Activated CD4-positive, alpha-beta memory T cell treated with anti-CD3 and anti-CD28 coated beads, Interleukin-2, amount 10 ng/mL, durations not matched to agents 7 days and 5 days (primary cell): ENCODE measurements around the gene CDC14A. TPM values are rescaled to one million over a fixed set of nuclear protein-coding genes. Genes with fewer than 3 reads are reported as not detected.

ENCODE experiments used
- CTCF ChIA-PET: fragments of 350-600 bp; sonication (Branson Sonifier 250); formaldehyde crosslinking; loops from one replicate; lab custom pipeline; 2021; ENCODE audit warnings: antibody characterized with exemption, inconsistent platforms; lab: Charles Lee
- POLR2A ChIA-PET: fragments of 350-600 bp; sonication (Branson Sonifier 250); formaldehyde crosslinking; loops from one replicate; lab custom pipeline; 2021; ENCODE audit warnings: antibody characterized with exemption; lab: Charles Lee
- DNase-seq: peaks from one replicate; pipeline ENCODE4 v3.0.0-alpha.2; 2020
- H3K27ac Mint-ChIP-seq: one replicate; pipeline ENCODE4 v1.8.0; 2021; ENCODE audit warnings: mild to moderate bottlenecking, mixed read lengths
- H3K27me3 Mint-ChIP-seq: one replicate; pipeline ENCODE4 v1.8.0; 2021; ENCODE audit warnings: mixed read lengths
- H3K36me3 Mint-ChIP-seq: one replicate; pipeline ENCODE4 v1.8.0; 2021; ENCODE audit warnings: low read depth, mixed read lengths
- H3K4me1 Mint-ChIP-seq: one replicate; pipeline ENCODE4 v1.8.0; 2021; ENCODE audit warnings: mixed read lengths
- H3K4me3 Mint-ChIP-seq: one replicate; pipeline ENCODE4 v1.8.0; 2021; ENCODE audit warnings: mild to moderate bottlenecking, mixed read lengths
- H3K9me3 Mint-ChIP-seq: one replicate; pipeline ENCODE4 v1.8.0; 2021; ENCODE audit warnings: mixed read lengths
- total RNA-seq, 2 experiments: library from RNA; stranded (reverse); gene quantifications; one replicate each; pipeline ENCODE4 v1.2.3, GENCODE V29; 2021

The CDC14A gene
- total RNA-seq, 2 experiments from 2014 or later, result 41.8 to 44.9 TPM

GRCh38 chr1:100377590-100378361 is 25.5 kb downstream of the CDC14A start:
- H3K36me3 Mint-ChIP-seq, result peaks cover 79% of the 10 kb centered on the region

GRCh38 chr1:100378956-100379355 is 26.6 kb downstream of the CDC14A start:
- POLR2A ChIA-PET, result interaction anchor here (1.3 kb wide), 1 partner anchor 13 kb away, joined by 3 read pairs; no protein-coding TSS in a partner anchor
- Mint-ChIP-seq H3K27me3 (no peaks in the 10 kb centered on the region), H3K27ac (no peak overlapping the region), H3K9me3 (peaks cover 3% of the 10 kb centered on the region), H3K4me3 (no peak overlapping the region), H3K4me1 (peaks cover 54% of the 10 kb centered on the region), H3K36me3 (peaks cover 79% of the 10 kb centered on the region)
- no peak for DNase-seq
- CTCF ChIA-PET, result interaction anchor here (0.7 kb wide), 1 partner anchor 15 kb away, joined by 3 read pairs; no protein-coding TSS in a partner anchor

More at GRCh38 chr1:100377590-100378361, 25.5 kb downstream of the CDC14A start:
- POLR2A ChIA-PET, result interaction anchor here (0.7 to 1.5 kb wide), 4 partner anchors 9 to 24 kb away, joined by 3 to 7 read pairs (median 5); no protein-coding TSS in a partner anchor
- Mint-ChIP-seq H3K4me3 (no peak overlapping the region), H3K9me3 (peaks cover 5% of the 10 kb centered on the region), H3K27me3 (no peaks in the 10 kb centered on the region), H3K27ac (peak overlapping the region; percentile 60), H3K4me1 (peaks cover 53% of the 10 kb centered on the region)
- no peak for DNase-seq
- CTCF ChIA-PET, result no interaction called here

- H3K4me1 Mint-ChIP-seq, result peaks cover 52% of the 10 kb centered on the region
- H3K4me3 Mint-ChIP-seq, result no peak overlapping the region
- H3K36me3 Mint-ChIP-seq, result peaks cover 73% of the 10 kb centered on the region
- no peak for DNase-seq
- ChIA-PET CTCF (interaction anchor here (1.3 kb wide), 1 partner anchor 75 kb away, joined by 3 read pairs; no protein-coding TSS in a partner anchor), POLR2A (interaction anchor here (0.9 to 1.7 kb wide), 3 partner anchors 11 to 25 kb away, joined by 3 to 6 read pairs (median 3); no protein-coding TSS in a partner anchor)
- no peak overlapping the region for H3K27ac Mint-ChIP-seq
- no peaks in the 10 kb centered on the region for H3K27me3 Mint-ChIP-seq
- H3K9me3 Mint-ChIP-seq, result no peaks in the 10 kb centered on the region
These were observed 28.3 kb downstream of the CDC14A start for GRCh38 chr1:100380635-100381034.

GRCh38 chr1:100382657-100383056 is 30.4 kb downstream of the CDC14A start:
- H3K4me3 Mint-ChIP-seq, result no peak overlapping the region
- CTCF ChIA-PET, result no interaction called here
- POLR2A ChIA-PET, result interaction anchor here (1.0 to 1.5 kb wide), 3 partner anchors 12 to 65 kb away, joined by 3 read pairs; no protein-coding TSS in a partner anchor
- H3K27ac Mint-ChIP-seq, result no peak overlapping the region
- H3K4me1 Mint-ChIP-seq, result peaks cover 53% of the 10 kb centered on the region
- no peak for DNase-seq
- H3K9me3 Mint-ChIP-seq, result no peaks in the 10 kb centered on the region
- H3K36me3 Mint-ChIP-seq, result peaks cover 75% of the 10 kb centered on the region
- H3K27me3 Mint-ChIP-seq, result no peaks in the 10 kb centered on the region

- POLR2A ChIA-PET, result interaction anchor here (0.6 to 6.3 kb wide), 5 partner anchors 11 to 85 kb away, joined by 3 to 52 read pairs (median 3); partner anchors contain the start of gene CDC14A
- no peak overlapping the region for H3K27ac Mint-ChIP-seq
These were observed 31.6 kb downstream of the CDC14A start for GRCh38 chr1:100383743-100384405.

GRCh38 chr1:100387209-100387608 is 34.9 kb downstream of the CDC14A start:
- no peaks in the 10 kb centered on the region for H3K27me3 Mint-ChIP-seq
- H3K27ac Mint-ChIP-seq, result peak overlapping the region; percentile 72
- no peaks in the 10 kb centered on the region for H3K9me3 Mint-ChIP-seq
- H3K4me1 Mint-ChIP-seq, result peaks cover 64% of the 10 kb centered on the region
- ChIA-PET POLR2A (interaction anchor here (0.9 to 6.3 kb wide), 11 partner anchors 10 to 121 kb away, joined by 3 to 52 read pairs (median 4); partner anchors contain the start of genes CDC14A and RTCA), CTCF (interaction anchor here (0.6 to 2.3 kb wide), 6 partner anchors 9 to 72 kb away, joined by 4 to 8 read pairs (median 6); no protein-coding TSS in a partner anchor)
- H3K36me3 Mint-ChIP-seq, result peaks cover 70% of the 10 kb centered on the region
- peak overlapping the region; percentile 58 for H3K4me3 Mint-ChIP-seq
- DNase-seq, result no peak

More at GRCh38 chr1:100383743-100384405, 31.6 kb downstream of the CDC14A start:
- H3K4me3 Mint-ChIP-seq, result no peak overlapping the region
- H3K27me3 Mint-ChIP-seq, result no peaks in the 10 kb centered on the region
- no peaks in the 10 kb centered on the region for H3K9me3 Mint-ChIP-seq
- CTCF ChIA-PET, result interaction anchor here (0.6 to 1.6 kb wide), 5 partner anchors 13 to 40 kb away, joined by 3 to 4 read pairs (median 4); no protein-coding TSS in a partner anchor
- H3K4me1 Mint-ChIP-seq, result peaks cover 53% of the 10 kb centered on the region
- no peak for DNase-seq
- H3K36me3 Mint-ChIP-seq, result peaks cover 71% of the 10 kb centered on the region

GRCh38 chr1:100387657-100388350 is 35.5 kb downstream of the CDC14A start:
- no peak for DNase-seq
- peaks cover 66% of the 10 kb centered on the region for H3K4me1 Mint-ChIP-seq
- H3K27ac Mint-ChIP-seq, result peak overlapping the region; percentile 58
- CTCF ChIA-PET, result interaction anchor here (0.6 to 2.3 kb wide), 6 partner anchors 9 to 71 kb away, joined by 4 to 8 read pairs (median 6); no protein-coding TSS in a partner anchor
- peaks cover 71% of the 10 kb centered on the region for H3K36me3 Mint-ChIP-seq
- H3K4me3 Mint-ChIP-seq, result peak overlapping the region; percentile 38
- H3K9me3 Mint-ChIP-seq, result no peaks in the 10 kb centered on the region
- POLR2A ChIA-PET, result interaction anchor here (0.9 to 6.3 kb wide), 9 partner anchors 9 to 122 kb away, joined by 3 to 52 read pairs (median 5); partner anchors contain the start of genes CDC14A and RTCA
- H3K27me3 Mint-ChIP-seq, result no peaks in the 10 kb centered on the region

GRCh38 chr1:100390531-100390930 is 38.2 kb downstream of the CDC14A start:
- DNase-seq, result no peak
- ChIA-PET CTCF (interaction anchor here (1.6 to 2.9 kb wide), 2 partner anchors 37 to 68 kb away, joined by 5 to 12 read pairs; partner anchors contain the start of gene CDC14A), POLR2A (interaction anchor here (1.1 to 4.6 kb wide), 5 partner anchors 9 to 124 kb away, joined by 3 to 26 read pairs (median 6); partner anchors contain the start of genes CDC14A and RTCA)
- Mint-ChIP-seq H3K4me3 (no peak overlapping the region), H3K27ac (peak overlapping the region; percentile 7), H3K27me3 (no peaks in the 10 kb centered on the region), H3K4me1 (peaks cover 83% of the 10 kb centered on the region), H3K9me3 (no peaks in the 10 kb centered on the region), H3K36me3 (peaks cover 72% of the 10 kb centered on the region)

- no peaks in the 10 kb centered on the region for H3K27me3 Mint-ChIP-seq
- CTCF ChIA-PET, result interaction anchor here (0.7 to 2.9 kb wide), 7 partner anchors 31 to 68 kb away, joined by 3 to 12 read pairs (median 3); partner anchors contain the start of gene CDC14A
- no peak overlapping the region for H3K4me3 Mint-ChIP-seq
- no peaks in the 10 kb centered on the region for H3K9me3 Mint-ChIP-seq
- H3K27ac Mint-ChIP-seq, result no peak overlapping the region
- peaks cover 77% of the 10 kb centered on the region for H3K36me3 Mint-ChIP-seq
- POLR2A ChIA-PET, result interaction anchor here (0.5 to 7.9 kb wide), 10 partner anchors 9 to 306 kb away, joined by 3 to 61 read pairs (median 4); partner anchors contain the start of genes CDC14A and RTCA
- peaks cover 86% of the 10 kb centered on the region for H3K4me1 Mint-ChIP-seq
- no peak for DNase-seq
These were observed 39.4 kb downstream of the CDC14A start for GRCh38 chr1:100391675-100392074.

- Mint-ChIP-seq H3K4me3 (no peak overlapping the region), H3K9me3 (no peaks in the 10 kb centered on the region), H3K4me1 (peaks cover 88% of the 10 kb centered on the region), H3K36me3 (peaks cover 81% of the 10 kb centered on the region), H3K27ac (peak overlapping the region; percentile 61), H3K27me3 (no peaks in the 10 kb centered on the region)
- CTCF ChIA-PET, result interaction anchor here (1.0 to 1.5 kb wide), 4 partner anchors 30 to 67 kb away, joined by 3 to 6 read pairs (median 3); no protein-coding TSS in a partner anchor
- POLR2A ChIA-PET, result interaction anchor here (1.1 to 7.9 kb wide), 4 partner anchors 8 to 126 kb away, joined by 3 to 61 read pairs (median 22); partner anchors contain the start of genes CDC14A and RTCA
- DNase-seq, result no peak
These were observed 40.5 kb downstream of the CDC14A start for GRCh38 chr1:100392756-100393155.

GRCh38 chr1:100394285-100394684 is 42.0 kb downstream of the CDC14A start:
- Mint-ChIP-seq H3K27me3 (no peaks in the 10 kb centered on the region), H3K27ac (peak overlapping the region; percentile 88), H3K4me1 (peaks cover 93% of the 10 kb centered on the region), H3K36me3 (peaks cover 86% of the 10 kb centered on the region), H3K4me3 (peak overlapping the region; percentile 1), H3K9me3 (no peaks in the 10 kb centered on the region)
- DNase-seq, result no peak
- CTCF ChIA-PET, result interaction anchor here (1.0 to 1.3 kb wide), 5 partner anchors 15 to 66 kb away, joined by 3 to 4 read pairs (median 3); no protein-coding TSS in a partner anchor
- POLR2A ChIA-PET, result interaction anchor here (0.9 to 7.9 kb wide), 12 partner anchors 8 to 357 kb away, joined by 3 to 68 read pairs (median 5); partner anchors contain the start of genes CDC14A and RTCA
